ENCODE results near the gene ZFAND3. TPM values are rescaled to one million over a fixed set of nuclear protein-coding genes. Genes with fewer than 3 reads are reported as not detected.

Gene ZFAND3
- total RNA-seq, 1 experiment from 2014 or later: 75.0 TPM

DNA sequence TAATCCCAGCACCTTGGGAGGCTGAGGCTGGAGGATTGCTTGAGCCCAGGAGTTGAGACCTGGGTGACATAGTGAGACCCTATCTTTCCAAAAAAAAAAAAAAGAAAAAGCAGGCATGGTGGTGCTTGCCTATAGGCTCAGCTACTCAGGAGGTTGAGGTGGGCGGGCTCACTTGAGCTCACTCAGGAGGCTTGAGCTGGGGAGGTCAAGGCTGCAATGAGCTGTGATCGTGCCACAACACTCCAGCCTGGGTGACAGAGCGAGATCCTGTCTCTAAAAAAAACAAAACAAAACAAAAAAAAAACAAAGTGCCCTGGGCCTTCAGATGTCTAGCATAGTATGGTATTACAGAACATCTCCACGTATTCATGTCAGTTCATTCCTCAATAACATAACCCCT is 42.9 kb downstream of the ZFAND3 start:
- no TSS peak for BruUV-seq (replicated peaks)
- Mint-ChIP-seq H3K4me3 (ENCODE audit: low read depth, unreplicated experiment) (no peak overlapping the region), H3K27ac (ENCODE audit: unreplicated experiment) (no peak overlapping the region), H3K9me3 (ENCODE audit: low read depth, unreplicated experiment) (no peaks in the 10 kb centered on the region), H3K27me3 (ENCODE audit: unreplicated experiment) (no peaks in the 10 kb centered on the region), H3K4me1 (ENCODE audit: low read depth, unreplicated experiment) (peaks cover 57% of the 10 kb centered on the region), H3K36me3 (ENCODE audit: insufficient read depth, unreplicated experiment) (no peaks in the 10 kb centered on the region)
- CTCF ChIA-PET: interaction anchor here (0.7 kb wide), 1 partner anchor 165 kb away, joined by 3 read pairs; the partner anchor contains the start of gene MDGA1
- TF ChIP-seq, protein P1, sequence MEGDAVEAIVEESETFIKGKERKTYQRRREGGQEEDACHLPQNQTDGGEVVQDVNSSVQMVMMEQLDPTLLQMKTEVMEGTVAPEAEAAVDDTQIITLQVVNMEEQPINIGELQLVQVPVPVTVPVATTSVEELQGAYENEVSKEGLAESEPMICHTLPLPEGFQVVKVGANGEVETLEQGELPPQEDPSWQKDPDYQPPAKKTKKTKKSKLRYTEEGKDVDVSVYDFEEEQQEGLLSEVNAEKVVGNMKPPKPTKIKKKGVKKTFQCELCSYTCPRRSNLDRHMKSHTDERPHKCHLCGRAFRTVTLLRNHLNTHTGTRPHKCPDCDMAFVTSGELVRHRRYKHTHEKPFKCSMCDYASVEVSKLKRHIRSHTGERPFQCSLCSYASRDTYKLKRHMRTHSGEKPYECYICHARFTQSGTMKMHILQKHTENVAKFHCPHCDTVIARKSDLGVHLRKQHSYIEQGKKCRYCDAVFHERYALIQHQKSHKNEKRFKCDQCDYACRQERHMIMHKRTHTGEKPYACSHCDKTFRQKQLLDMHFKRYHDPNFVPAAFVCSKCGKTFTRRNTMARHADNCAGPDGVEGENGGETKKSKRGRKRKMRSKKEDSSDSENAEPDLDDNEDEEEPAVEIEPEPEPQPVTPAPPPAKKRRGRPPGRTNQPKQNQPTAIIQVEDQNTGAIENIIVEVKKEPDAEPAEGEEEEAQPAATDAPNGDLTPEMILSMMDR (IDR thresholded peaks at IDR 0.05; ENCODE audit: unreplicated experiment): no peak
- no peak for DNase-seq
- intact Hi-C loops (cut with micrococcal nuclease; ENCODE audit: unreplicated experiment): loop anchor here (5.0 kb wide), 1 partner anchor 150 kb away; no protein-coding TSS in a partner anchor

DNA sequence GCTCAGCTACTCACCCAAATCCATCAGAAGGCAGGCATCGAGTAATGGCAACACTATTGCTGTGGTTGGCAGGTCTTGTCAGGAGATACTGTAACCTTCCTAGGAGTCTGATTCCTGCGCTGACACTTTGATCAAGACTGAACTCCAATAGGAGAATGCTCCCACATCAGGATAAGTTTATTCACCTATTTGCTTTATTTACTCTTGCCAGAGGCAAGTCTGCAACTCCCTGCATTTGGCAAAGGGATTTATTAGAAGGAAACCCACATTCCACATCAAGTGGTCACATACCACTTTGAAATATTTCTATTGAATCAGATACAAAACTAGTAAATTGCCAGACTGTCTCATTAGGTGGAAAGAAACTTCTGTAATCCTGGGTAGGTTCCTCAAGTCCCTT is 43.5 kb downstream of the ZFAND3 start:
- H3K27ac Mint-ChIP-seq (ENCODE audit: unreplicated experiment): no peak overlapping the region
- H3K36me3 Mint-ChIP-seq (ENCODE audit: insufficient read depth, unreplicated experiment): no peaks in the 10 kb centered on the region
- no peak overlapping the region for H3K4me3 Mint-ChIP-seq (ENCODE audit: low read depth, unreplicated experiment)
- H3K4me1 Mint-ChIP-seq (ENCODE audit: low read depth, unreplicated experiment): peaks cover 57% of the 10 kb centered on the region
- DNase-seq: no peak
- CTCF ChIA-PET: no interaction called here
- intact Hi-C loops (cut with micrococcal nuclease; ENCODE audit: unreplicated experiment): loop anchor here (5.0 kb wide), 1 partner anchor 149 kb away; no protein-coding TSS in a partner anchor
- no peaks in the 10 kb centered on the region for H3K27me3 Mint-ChIP-seq (ENCODE audit: unreplicated experiment)
- TF ChIP-seq, protein P1 (IDR thresholded peaks at IDR 0.05; ENCODE audit: unreplicated experiment): no peak
- no peaks in the 10 kb centered on the region for H3K9me3 Mint-ChIP-seq (ENCODE audit: low read depth, unreplicated experiment)
- no TSS peak for BruUV-seq (replicated peaks)

- no peak for DNase-seq
- Mint-ChIP-seq H3K4me3 (ENCODE audit: low read depth, unreplicated experiment) (no peak overlapping the region), H3K27ac (ENCODE audit: unreplicated experiment) (no peak overlapping the region), H3K27me3 (ENCODE audit: unreplicated experiment) (no peaks in the 10 kb centered on the region), H3K36me3 (ENCODE audit: insufficient read depth, unreplicated experiment) (no peaks in the 10 kb centered on the region), H3K4me1 (ENCODE audit: low read depth, unreplicated experiment) (peaks cover 55% of the 10 kb centered on the region), H3K9me3 (ENCODE audit: low read depth, unreplicated experiment) (no peaks in the 10 kb centered on the region)
- no TSS peak for BruUV-seq (replicated peaks)
- intact Hi-C loops (cut with micrococcal nuclease; ENCODE audit: unreplicated experiment): loop anchor here (5.0 kb wide), 1 partner anchor 148 kb away; no protein-coding TSS in a partner anchor
- TF ChIP-seq, protein P1 (IDR thresholded peaks at IDR 0.05; ENCODE audit: unreplicated experiment): no peak
- CTCF ChIA-PET: no interaction called here
Observed at GRCh38 chr6:37864250-37864649, 44.7 kb downstream of the ZFAND3 start.

DNA sequence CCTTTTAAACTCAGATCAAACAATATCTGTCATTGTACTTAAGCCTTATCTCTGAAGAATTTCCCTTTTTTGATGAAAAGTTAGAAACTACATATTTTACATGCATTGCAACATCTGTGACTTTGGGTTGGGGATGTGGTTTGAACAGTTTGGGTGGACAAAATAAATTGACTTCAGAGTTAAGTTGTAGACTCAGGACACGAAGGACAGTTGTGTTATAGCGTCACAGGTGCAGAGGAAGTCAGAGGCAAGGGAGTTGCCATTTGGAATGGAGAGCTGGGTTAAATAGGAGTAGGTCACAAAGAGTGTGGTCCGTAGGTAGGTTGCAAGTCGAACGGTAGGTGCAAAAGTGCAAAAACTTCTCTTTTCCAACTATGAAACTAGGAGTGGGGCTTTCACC is 46.0 kb downstream of the ZFAND3 start:
- H3K4me1 Mint-ChIP-seq (ENCODE audit: low read depth, unreplicated experiment): peaks cover 49% of the 10 kb centered on the region
- no peak for DNase-seq
- no TSS peak for BruUV-seq (replicated peaks)
- H3K9me3 Mint-ChIP-seq (ENCODE audit: low read depth, unreplicated experiment): no peaks in the 10 kb centered on the region
- H3K4me3 Mint-ChIP-seq (ENCODE audit: low read depth, unreplicated experiment): no peak overlapping the region
- H3K27me3 Mint-ChIP-seq (ENCODE audit: unreplicated experiment): no peaks in the 10 kb centered on the region
- intact Hi-C loops (cut with micrococcal nuclease; ENCODE audit: unreplicated experiment): no loop called here
- no peak overlapping the region for H3K27ac Mint-ChIP-seq (ENCODE audit: unreplicated experiment)
- CTCF ChIA-PET: no interaction called here
- TF ChIP-seq, protein P1 (IDR thresholded peaks at IDR 0.05; ENCODE audit: unreplicated experiment): no peak
- H3K36me3 Mint-ChIP-seq (ENCODE audit: insufficient read depth, unreplicated experiment): no peaks in the 10 kb centered on the region

All from Calu3 (cell line).